B cell (primary cell): ENCODE measurements around the gene NLGN1.

ENCODE experiments used
- CTCF ChIP-seq: fragments of 200-600 bp; IDR thresholded peaks from one replicate; pipeline ENCODE4 v1.8.0; 2022; ENCODE audit warnings: antibody characterized with exemption, mild to moderate bottlenecking
- EZH2 ChIP-seq: IDR thresholded peaks from 2 replicates; pipeline ENCODE4 v1.6.1; 2012; ENCODE audit warnings: borderline replicate concordance, low read depth, mild to moderate bottlenecking, moderate library complexity, low read length; ENCODE audit not compliant: insufficient read depth, poor library complexity, severe bottlenecking

- TF ChIP-seq CTCF, result no peak
- no peak for TF ChIP-seq EZH2
Measured at GRCh38 chr3:174330303-174330702, 932.8 kb downstream of the NLGN1 start.
